Measurements from ENCODE around the gene COMP. TPM values are rescaled to one million over a fixed set of nuclear protein-coding genes. Genes with fewer than 3 reads are reported as not detected.
"Not testable (repeated sequence)": the region's sequence is repeated elsewhere in the genome, so short reads cannot be mapped to it uniquely, and the experiment has no call there.

Gene COMP
- total RNA-seq, 1 experiment from 2014 or later: not detected

DNA sequence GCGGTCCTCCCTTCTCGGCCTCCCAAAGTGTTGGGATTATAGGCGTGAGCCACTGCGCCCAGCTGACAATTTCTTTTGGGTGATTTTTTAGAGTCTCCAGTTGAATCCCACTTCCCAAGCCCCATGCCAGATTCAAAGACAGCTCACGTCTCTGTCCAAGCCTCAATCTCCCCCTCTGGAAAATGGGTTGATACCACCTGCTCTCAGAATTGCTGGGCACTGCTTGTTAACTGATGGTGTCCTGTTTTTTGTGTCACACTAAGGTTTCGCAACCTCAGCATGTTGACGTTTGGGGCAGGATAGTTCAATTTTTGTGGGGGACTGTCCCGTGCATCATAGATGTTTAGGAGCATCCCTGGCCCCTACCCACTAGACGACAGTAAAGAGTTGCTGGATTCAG lies 26.5 kb upstream of the COMP start:
- intact Hi-C loops (cut with micrococcal nuclease): no loop called here
- POLR2A ChIA-PET: no interaction called here

DNA sequence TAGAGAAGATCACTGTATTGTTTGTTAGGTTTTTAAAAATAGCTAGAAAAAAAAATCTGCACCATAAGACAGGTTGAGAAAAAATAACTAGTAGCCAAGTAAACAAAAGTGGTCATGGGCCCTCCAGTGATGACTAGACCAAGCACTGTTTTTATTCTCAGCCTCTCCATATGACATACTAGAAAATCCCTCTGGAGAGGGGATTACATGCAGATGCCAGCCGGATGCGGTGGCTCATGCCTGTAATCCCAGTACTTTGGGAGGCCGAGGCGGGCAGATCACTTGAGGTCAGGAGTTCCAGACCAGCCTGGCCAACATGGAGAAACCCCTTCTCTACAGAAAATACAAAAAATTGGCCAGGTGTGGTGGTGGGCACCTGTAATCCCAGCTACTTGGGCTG lies 25.5 kb upstream of the COMP start:
- H3K27ac ChIP-seq (ENCODE audit: low read depth, low read length); H3K9me2 ChIP-seq (ENCODE audit: insufficient read depth); H3K36me3 ChIP-seq (ENCODE audit: control insufficient read depth in 1 of 2, insufficient read depth in 2 of 2, low read length in 2 of 2); RAD21 ChIA-PET (ENCODE audit: low non-redundant PET in 1 of 2, low total read pairs in 2 of 2, uncharacterized antibody in 2 of 2, unreplicated experiment in 2 of 2); H3K9ac ChIP-seq (ENCODE audit: low read length); CTCF ChIA-PET; H4K20me1 ChIP-seq (ENCODE audit: insufficient read depth); H3K27me3 ChIP-seq (ENCODE audit: insufficient read depth, low read length); BruUV-seq (replicated peaks); DNase-seq (ENCODE audit: low read depth, low spot score); POLR2A ChIA-PET; H3K4me2 ChIP-seq (ENCODE audit: low read length); intact Hi-C loops (cut with micrococcal nuclease); H3K79me2 ChIP-seq (ENCODE audit: insufficient read depth, low read length); H2AFZ ChIP-seq (ENCODE audit: low read depth, low read length, poor library complexity, severe bottlenecking); ATAC-seq; H3K4me1 ChIP-seq (ENCODE audit: control insufficient read depth in 1 of 2, insufficient read depth in 2 of 2, low read length in 2 of 2); H3K4me3 ChIP-seq (replicated peaks in 1 of 2; ENCODE audit: low read depth in 1 of 2, low read length in 2 of 2); H3K9me3 ChIP-seq (ENCODE audit: control insufficient read depth in 1 of 2, insufficient read depth in 1 of 2, low read depth in 1 of 2, low read length in 2 of 2): not testable (repeated sequence)

More for the DNA sequence above, 26.5 kb upstream of the COMP start:
- no peaks in the 10 kb centered on the region for H3K9me2 ChIP-seq (ENCODE audit: insufficient read depth)
- H2AFZ ChIP-seq (ENCODE audit: low read depth, low read length, poor library complexity, severe bottlenecking): no peak overlapping the region
- no peak for DNase-seq (ENCODE audit: low read depth, low spot score)
- no peaks in the 10 kb centered on the region for H3K79me2 ChIP-seq (ENCODE audit: insufficient read depth, low read length)
- H3K4me1 ChIP-seq (ENCODE audit: control insufficient read depth in 1 of 2, insufficient read depth in 2 of 2, low read length in 2 of 2): no peaks in the 10 kb centered on the region
- H3K27me3 ChIP-seq (ENCODE audit: insufficient read depth, low read length): no peaks in the 10 kb centered on the region; the same call in 1 of the 2 replicates
- no peaks in the 10 kb centered on the region for H3K9me3 ChIP-seq (ENCODE audit: control insufficient read depth in 1 of 2, insufficient read depth in 1 of 2, low read depth in 1 of 2, low read length in 2 of 2)
- CTCF ChIA-PET: no interaction called here
- H3K4me3 ChIP-seq (replicated peaks in 1 of 2; ENCODE audit: low read depth in 1 of 2, low read length in 2 of 2): no peak overlapping the region
- H3K36me3 ChIP-seq (ENCODE audit: control insufficient read depth in 1 of 2, insufficient read depth in 2 of 2, low read length in 2 of 2): no peaks in the 10 kb centered on the region
- H3K4me2 ChIP-seq (ENCODE audit: low read length): no peak overlapping the region
- RAD21 ChIA-PET (ENCODE audit: low non-redundant PET in 1 of 2, low total read pairs in 2 of 2, uncharacterized antibody in 2 of 2, unreplicated experiment in 2 of 2): no interaction called here
- no peak for ATAC-seq
- no peaks in the 10 kb centered on the region for H4K20me1 ChIP-seq (ENCODE audit: insufficient read depth)
- H3K27ac ChIP-seq (ENCODE audit: low read depth, low read length): no peak overlapping the region
- BruUV-seq (replicated peaks): no TSS peak
- TF ChIP-seq CEBPB (IDR thresholded peaks at IDR 0.05; ENCODE audit: low read depth): no peak
- no peak for TF ChIP-seq YY1 (IDR thresholded peaks at IDR 0.05; ENCODE audit: extremely low read depth, insufficient replicate concordance, low read depth, low read length)
- TF ChIP-seq ZFX (IDR thresholded peaks at IDR 0.05): no peak
- TF ChIP-seq, protein P1, sequence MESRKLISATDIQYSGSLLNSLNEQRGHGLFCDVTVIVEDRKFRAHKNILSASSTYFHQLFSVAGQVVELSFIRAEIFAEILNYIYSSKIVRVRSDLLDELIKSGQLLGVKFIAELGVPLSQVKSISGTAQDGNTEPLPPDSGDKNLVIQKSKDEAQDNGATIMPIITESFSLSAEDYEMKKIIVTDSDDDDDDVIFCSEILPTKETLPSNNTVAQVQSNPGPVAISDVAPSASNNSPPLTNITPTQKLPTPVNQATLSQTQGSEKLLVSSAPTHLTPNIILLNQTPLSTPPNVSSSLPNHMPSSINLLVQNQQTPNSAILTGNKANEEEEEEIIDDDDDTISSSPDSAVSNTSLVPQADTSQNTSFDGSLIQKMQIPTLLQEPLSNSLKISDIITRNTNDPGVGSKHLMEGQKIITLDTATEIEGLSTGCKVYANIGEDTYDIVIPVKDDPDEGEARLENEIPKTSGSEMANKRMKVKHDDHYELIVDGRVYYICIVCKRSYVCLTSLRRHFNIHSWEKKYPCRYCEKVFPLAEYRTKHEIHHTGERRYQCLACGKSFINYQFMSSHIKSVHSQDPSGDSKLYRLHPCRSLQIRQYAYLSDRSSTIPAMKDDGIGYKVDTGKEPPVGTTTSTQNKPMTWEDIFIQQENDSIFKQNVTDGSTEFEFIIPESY (IDR thresholded peaks at IDR 0.05; ENCODE audit: extremely low read depth, insufficient replicate concordance, low read length): no peak
- TF ChIP-seq, protein P2, sequence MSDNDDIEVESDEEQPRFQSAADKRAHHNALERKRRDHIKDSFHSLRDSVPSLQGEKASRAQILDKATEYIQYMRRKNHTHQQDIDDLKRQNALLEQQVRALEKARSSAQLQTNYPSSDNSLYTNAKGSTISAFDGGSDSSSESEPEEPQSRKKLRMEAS (IDR thresholded peaks at IDR 0.05): no peak
- no peak for TF ChIP-seq EGR1 (IDR thresholded peaks at IDR 0.05; ENCODE audit: low read depth)
- TF ChIP-seq EZH2phosphoT487 (IDR thresholded peaks at IDR 0.05; ENCODE audit: borderline replicate concordance): no peak
- TF ChIP-seq ZNF274 (IDR thresholded peaks at IDR 0.05; ENCODE audit: low read depth, low read length): no peak
- TF ChIP-seq POLR2A (IDR thresholded peaks at IDR 0.05; ENCODE audit: borderline replicate concordance, extremely low read depth, insufficient read depth, insufficient read length): no peak
- no peak for TF ChIP-seq CBX3 (IDR thresholded peaks at IDR 0.05; ENCODE audit: low read depth)
- TF ChIP-seq, protein P3, sequence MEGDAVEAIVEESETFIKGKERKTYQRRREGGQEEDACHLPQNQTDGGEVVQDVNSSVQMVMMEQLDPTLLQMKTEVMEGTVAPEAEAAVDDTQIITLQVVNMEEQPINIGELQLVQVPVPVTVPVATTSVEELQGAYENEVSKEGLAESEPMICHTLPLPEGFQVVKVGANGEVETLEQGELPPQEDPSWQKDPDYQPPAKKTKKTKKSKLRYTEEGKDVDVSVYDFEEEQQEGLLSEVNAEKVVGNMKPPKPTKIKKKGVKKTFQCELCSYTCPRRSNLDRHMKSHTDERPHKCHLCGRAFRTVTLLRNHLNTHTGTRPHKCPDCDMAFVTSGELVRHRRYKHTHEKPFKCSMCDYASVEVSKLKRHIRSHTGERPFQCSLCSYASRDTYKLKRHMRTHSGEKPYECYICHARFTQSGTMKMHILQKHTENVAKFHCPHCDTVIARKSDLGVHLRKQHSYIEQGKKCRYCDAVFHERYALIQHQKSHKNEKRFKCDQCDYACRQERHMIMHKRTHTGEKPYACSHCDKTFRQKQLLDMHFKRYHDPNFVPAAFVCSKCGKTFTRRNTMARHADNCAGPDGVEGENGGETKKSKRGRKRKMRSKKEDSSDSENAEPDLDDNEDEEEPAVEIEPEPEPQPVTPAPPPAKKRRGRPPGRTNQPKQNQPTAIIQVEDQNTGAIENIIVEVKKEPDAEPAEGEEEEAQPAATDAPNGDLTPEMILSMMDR (IDR thresholded peaks at IDR 0.05 in 2 of 3, conservative IDR thresholded peaks at IDR 0.05 in 1 of 3; ENCODE audit: borderline replicate concordance in 1 of 3, insufficient read depth in 1 of 3, low read depth in 2 of 3, low read length in 2 of 3): no peak
- TF ChIP-seq POLR2AphosphoS5 (IDR thresholded peaks at IDR 0.05; ENCODE audit: low read depth, low read length): no peak
- TF ChIP-seq, protein P4, sequence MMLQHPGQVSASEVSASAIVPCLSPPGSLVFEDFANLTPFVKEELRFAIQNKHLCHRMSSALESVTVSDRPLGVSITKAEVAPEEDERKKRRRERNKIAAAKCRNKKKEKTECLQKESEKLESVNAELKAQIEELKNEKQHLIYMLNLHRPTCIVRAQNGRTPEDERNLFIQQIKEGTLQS (IDR thresholded peaks at IDR 0.05): no peak
- no peak for TF ChIP-seq ELF1 (IDR thresholded peaks at IDR 0.05; ENCODE audit: borderline replicate concordance, low read depth)
- no peak overlapping the region for H3K9ac ChIP-seq (ENCODE audit: low read length)

Data from HCT116 (cell line).